ENCODE results near the gene EMILIN2.
"Not testable (repeated sequence)": the region's sequence is repeated elsewhere in the genome, so short reads cannot be mapped to it uniquely, and the experiment has no call there.

The EMILIN2 gene

DNA sequence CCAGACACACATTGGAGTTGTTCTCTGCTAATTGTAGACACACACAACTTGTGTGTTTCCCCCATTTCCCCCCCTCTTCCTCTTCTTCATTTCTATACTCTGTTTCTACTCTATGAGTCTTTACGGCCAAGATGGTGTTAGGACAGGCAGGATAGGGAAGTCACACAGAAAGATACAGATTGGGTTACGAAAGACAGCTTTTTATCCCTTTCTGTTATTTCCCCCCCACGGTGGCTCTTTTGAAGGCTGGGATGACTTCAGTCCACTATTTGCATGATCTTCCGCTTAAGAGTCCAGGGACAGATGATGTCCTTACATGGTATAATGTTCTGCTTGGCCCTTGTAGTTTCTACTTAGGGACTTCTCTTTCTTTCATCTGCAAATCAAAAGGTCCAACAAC, 1.6 kb upstream of the EMILIN2 start:
- DNase-seq (ENCODE audit: low spot score) = no peak

DNA sequence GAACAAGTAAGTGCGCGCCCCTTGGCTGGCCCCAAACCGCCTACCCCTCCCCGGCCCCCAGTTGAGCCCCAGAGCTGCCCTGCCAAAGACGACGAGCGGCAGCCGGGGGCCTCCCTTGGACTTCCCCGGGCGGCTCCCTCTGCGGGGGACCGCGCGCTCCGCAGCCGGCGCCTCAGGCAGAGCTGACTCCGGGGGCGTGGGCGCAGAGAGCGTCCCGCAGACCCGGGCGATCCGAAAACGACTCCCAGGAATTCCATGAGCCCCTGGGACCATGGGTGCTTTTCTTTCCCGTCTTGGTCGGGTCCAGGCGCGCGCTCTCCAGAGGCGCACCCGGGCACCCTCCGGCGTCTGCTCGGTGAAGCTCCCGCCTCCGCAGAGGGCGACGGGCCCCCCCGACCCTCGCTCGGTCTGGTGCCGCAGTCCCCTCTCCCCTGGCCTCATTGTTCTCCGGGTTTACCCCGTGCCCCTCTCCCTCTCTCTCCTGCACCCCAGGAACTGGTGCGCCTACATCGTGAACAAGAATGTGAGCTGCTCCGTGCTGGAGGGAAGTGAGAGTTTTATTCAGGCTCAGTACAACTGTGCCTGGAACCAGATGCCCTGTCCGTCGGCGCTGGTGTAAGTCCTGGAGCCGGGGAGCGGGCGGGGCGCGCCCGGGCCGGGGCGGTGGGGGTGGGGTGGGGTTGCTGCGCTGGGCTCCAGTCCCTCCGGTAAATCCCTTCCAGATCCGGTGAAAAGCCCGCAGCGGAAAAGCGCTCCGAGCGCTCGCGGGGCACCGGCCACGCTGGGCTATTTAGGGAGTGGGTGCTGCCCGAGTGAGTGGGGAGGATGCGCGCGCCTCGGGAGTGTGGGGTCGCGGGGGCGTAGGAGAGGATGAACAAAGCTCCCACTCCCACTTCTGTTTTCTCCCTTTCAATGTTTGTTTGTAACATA, 776 bp downstream of the EMILIN2 start:
- DNase-seq (ENCODE audit: low spot score) = peak; percentile 79

DNA sequence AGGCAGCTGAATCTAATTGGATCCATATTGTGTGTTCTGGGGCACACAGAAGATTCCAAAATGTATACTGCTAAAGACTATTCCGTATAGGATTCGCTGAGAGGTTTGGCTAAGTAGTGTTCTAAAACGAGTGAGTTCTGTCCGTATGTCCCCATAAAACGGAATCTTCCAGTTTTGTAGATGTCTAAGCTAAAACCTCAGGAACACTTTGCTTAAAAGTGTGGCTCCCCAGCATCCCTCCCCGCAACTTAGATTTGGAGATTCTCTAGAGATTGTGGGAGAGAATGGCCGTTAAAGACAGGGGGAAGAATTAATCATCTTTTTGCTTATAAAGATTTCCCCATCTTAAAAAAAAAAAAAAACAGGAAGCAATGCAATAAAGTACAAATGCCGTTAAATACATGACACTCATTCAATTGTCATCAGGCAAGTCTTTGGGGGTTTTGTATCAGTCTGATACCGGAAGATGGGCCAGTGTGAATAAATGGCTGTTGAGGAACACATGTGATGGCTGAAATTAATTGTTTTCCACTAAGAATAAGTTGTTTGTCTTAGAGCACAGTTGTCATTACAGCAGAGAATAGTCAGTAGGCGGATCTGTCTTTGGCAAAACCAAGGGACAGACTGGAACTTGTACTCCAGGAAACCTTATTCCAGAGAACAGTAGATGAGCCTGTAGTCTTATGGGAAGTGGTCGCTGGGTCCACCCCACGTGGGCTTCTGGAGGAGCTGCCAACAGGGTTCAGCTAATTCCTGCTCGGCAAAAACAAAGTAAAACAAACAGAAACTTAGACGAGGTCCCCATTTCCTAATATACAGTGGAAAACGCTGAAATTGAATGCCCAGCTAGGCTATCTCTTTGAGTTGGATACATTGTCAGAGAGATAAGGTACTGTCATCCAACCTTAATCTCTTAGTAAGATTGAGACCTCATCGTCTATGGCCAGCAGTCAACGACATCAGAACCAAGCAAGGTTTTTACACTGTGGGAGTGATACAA, 1.7 kb downstream of the EMILIN2 start:
- no peak for DNase-seq (ENCODE audit: low spot score)

DNA sequence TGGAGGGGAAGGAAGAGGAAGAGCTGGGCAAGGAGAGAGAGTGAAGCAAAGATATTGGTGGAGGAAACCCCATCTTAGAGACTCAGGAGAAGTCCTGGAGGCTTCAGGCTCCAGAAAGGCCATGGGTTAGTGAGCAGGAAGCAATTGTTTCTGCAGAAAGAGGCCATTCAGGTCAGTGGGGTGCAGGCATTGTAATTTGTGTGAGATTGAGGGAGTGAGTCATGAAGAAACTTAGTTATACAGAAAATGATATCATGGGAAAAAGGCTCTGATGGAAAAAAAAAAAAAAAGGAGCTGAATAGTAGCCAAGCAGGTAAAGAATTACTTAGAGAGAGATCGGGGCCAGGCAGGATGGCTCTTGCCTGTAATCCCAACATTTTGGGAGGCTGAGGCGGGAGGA, 4.0 kb downstream of the EMILIN2 start:
- DNase-seq (ENCODE audit: low spot score) = no peak

- DNase-seq (ENCODE audit: low spot score) = no peak
Measured at GRCh38 chr18:2851771-2852170, 5.0 kb downstream of the EMILIN2 start.

DNA sequence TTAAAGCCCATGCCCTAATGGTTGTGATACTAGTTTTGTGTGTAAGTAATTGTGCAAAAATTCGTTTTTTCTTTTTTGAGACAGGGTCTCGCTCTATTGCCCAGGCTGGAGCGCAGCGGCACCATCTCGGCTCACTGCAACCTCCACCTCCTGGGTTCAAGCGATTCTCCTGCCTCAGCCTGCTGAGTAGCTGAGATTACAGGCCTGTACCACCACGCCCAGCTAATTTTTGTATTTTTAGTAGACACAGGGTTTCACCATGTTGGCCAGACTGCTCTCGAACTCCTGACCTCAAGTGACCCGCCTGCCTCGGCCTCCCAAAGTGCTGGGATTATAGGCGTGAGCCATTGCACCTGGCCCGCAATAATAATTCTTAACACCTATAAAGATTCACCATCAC, 5.7 kb downstream of the EMILIN2 start:
- DNase-seq (ENCODE audit: low spot score) = not testable (repeated sequence)

DNA sequence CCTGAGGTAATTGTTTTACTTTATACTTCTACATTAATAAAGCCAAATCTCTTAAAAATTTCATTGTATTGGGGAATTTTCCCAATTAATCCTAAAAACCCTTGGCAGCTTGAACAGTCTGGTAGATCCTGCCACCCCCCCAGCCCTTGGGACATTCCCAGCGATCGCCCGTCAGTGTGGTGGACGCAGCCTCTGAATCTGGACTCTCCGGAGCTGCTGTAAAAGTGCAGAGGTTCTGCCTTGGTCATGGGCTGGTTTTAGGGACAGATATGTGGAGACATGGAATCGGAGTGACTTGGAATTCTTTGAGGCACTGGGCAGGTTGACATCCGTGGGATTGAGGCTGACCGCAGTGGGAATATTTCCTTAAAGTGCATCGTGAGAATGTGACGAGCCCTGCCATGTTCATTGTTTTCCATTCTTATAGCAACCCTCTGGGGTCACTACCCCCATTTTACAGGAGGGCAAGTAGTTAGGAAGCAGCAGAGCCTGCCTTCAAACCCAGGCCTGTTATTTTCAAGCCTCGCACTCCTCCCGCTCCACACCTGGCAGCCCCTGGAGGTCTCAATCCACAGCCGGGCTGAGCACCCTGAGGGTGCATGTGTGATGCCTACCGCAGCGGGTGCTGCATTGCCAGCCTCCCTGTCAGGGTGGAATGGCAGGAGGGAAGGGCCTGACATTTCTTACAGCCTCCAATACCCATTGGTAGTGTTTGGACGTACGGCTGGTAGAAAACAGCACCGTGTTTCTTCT, 6.5 kb downstream of the EMILIN2 start:
- no peak for DNase-seq (ENCODE audit: low spot score)

DNA sequence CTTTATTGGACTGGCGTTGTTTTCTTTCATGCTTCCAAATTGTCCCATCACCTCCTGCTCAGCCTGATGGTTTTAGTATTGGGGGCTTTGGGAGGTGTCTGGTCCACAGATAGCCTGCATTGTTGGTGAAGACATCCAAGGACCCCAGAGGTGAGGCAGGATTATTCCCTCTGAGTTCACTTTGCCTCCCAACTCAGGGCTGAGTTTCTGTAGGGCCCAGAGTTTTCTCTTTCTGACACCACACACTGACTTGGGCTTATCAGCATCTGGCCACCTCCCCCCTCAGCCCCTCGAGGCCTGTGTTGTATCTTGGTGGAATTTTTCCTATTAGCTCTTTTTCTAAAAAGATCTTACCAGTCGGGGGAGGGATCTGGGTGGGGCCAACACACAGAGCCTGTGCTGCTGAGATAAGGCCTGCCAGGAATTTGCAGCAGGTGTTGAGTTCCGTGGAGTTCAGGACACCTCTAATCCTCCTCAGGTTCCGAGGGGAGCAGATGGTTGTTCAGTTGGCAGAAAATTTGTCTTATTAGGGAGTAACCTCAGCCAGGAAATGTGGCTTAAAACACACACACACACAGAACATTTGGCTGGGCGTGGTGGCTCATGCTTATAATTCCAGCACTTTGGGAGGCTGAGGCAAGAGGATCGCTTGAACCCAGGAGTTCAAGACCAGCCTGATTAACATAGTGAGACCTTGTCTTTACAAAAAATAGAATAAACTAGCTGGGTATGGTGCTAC, 7.3 kb downstream of the EMILIN2 start:
- no peak for DNase-seq (ENCODE audit: low spot score)

GRCh38 chr18:2854875-2855274, 8.1 kb downstream of the EMILIN2 start:
- no peak for DNase-seq (ENCODE audit: low spot score)

DNA sequence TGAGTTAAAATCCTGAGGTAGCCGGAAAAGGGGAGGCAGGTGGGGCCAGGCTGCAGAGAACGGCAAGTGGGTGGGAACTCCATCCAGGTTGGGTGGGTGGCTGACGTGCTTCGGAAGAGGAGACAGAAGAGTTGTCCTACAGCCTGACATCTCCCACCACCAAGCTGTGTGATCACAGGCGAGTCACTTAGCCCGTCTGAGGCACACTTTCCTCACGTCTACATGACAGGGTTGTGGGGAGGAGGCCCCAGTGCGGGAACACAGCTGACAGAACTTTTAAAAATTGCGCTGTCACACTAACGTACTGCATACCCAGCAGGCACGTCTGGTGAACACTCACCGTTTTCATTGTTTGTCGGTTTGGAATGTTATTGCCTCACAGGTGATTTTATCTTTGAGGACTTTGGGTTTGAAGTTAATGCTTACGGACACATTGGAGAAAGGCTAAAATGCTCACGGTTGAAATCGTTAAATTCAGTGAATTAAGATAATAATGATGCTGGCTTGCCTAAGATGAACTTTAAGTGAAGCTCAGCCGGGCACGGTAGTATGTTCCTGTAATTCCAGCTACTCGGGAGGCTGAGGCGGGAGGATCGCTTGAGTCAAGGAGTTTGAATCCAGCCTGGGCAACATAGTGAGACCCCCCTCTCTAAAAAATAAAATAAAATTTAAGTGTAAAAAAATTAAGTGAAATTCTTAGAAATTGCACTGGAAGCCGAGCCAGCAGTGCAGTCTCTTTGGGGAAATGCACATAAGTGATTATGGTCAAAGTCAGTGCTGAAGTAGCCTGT, 8.9 kb downstream of the EMILIN2 start:
- DNase-seq (ENCODE audit: low spot score) = no peak

- DNase-seq (ENCODE audit: low spot score) = no peak
Measured at GRCh38 chr18:2856547-2857170, 9.9 kb downstream of the EMILIN2 start.

DNA sequence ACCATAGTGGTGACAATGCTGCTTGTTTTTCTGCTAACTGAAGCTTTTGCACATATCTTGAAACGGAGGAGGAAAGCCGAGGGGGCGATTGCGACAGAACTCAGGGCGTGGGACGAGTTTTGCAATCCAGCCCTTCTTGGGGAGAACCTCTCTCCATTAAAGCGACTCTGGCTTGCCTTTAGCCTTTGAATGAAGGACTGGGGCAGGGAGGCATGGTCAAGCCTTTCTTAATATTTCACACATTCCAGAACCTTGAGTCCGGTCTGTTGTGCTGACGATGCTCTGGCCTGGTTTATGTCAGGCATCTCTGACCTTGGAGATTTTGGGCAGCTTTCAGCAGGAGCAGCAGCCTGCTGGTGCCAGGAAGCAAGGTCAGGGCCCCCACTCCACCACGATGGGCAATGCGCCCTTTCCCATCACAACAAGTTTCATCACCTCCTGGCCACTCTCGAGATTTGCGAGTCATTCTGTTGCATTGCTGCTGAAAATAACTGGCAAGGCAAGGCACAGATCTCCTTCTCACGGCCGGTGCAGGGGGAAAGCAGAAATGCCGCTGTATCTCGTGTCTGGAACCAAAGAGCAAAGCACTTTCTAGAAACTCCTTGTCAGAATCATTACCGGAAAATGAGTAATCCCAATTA, 10.8 kb downstream of the EMILIN2 start:
- DNase-seq (ENCODE audit: low spot score) = no peak

DNA sequence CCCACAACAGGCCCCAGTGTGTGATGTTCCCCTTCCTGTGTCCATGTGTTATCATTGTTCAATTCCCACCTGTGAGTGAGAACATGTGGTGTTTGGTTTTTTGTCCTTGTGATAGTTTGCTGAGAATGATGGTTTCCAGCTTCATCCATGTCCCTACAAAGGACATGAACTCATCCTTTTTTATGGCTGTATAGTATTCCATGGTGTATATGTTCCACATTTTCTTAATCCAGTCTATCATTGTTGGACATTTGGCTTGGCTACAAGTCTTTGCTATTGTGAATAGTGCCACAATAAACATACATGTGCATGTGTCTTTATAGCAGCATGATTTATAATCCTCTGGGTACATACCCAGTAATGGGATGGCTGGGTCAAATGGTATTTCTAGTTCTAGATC, 13.6 kb downstream of the EMILIN2 start:
- not testable (repeated sequence) for DNase-seq (ENCODE audit: low spot score)

DNA sequence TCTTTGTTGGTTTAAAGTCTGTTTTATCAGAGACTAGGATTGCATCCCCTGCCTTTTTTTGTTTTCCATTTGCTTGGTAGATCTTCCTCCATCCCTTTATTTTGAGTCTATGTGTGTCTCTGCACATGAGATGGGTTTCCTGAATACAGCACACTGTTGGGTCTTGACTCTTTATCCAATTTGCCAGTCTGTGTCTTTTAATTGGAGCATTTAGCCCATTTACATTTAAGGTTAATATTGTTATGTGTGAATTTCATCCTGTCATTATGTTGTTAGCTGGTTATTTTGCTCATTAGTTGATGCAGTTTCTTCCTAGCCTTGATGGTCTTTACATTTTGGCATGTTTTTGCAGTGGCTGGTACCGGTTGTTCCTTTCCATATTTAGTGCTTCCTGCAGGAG, 17.2 kb downstream of the EMILIN2 start:
- not testable (repeated sequence) for DNase-seq (ENCODE audit: low spot score)

DNA sequence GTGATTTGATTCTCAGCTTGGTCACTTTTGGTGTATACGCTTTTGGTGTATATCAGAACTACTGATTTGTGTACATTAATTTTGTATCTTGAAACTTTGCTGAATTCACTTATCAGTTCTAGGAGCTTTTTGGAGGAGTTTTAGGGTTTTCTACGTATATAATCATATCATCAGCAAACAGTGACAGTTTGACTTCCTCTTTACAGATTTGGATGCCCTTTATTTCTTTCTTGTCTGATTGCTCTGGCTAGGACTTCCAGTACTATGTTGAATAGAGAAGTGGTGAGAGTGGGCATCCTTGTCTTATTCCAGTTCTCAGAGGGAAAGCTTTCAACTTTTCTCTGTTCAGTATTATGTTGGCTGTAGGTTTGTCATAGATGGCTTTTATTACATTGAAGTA, 19.7 kb downstream of the EMILIN2 start:
- DNase-seq (ENCODE audit: low spot score) = not testable (repeated sequence)

GRCh38 chr18:2869207-2869606, 22.4 kb downstream of the EMILIN2 start:
- DNase-seq (ENCODE audit: low spot score) = no peak

GRCh38 chr18:2871111-2871720, 24.4 kb downstream of the EMILIN2 start:
- DNase-seq (ENCODE audit: low spot score) = no peak

- DNase-seq (ENCODE audit: low spot score) = no peak
Measured at GRCh38 chr18:2872095-2872494, 25.3 kb downstream of the EMILIN2 start.

- DNase-seq (ENCODE audit: low spot score) = no peak
Measured at GRCh38 chr18:2874765-2875164, 28.0 kb downstream of the EMILIN2 start.
